Measurements from ENCODE around the gene TRIM42. TPM values are rescaled to one million over a fixed set of nuclear protein-coding genes. Genes with fewer than 3 reads are reported as not detected.

TRIM42 gene
- polyA plus RNA-seq, 1 donor (not counting 4 experiments of a cell fraction or from before 2014, with no cell fraction given) = not detected

DNA sequence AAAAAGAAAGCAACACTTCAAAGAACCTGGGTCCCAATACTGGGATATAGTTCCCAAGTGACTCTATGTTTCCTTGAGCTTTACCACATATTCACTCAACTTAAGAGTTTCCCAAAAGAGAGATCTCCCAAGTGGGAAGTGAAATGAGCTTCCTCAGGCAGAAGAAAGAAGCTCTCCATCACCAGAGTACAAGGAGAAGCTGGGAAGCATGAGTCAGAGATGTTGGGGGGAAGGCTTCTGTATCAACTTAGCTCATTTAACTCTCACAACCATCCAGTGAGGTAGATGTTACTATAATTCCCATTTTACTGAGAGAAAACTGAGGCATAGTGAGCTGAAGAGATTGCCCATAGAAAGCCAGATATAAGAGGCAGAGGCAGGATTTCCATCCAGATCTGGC, 47.0 kb upstream of the TRIM42 start:
- DNase-seq (ENCODE audit: low read depth, low spot score) = no peak
- Histone ChIP-seq H3K9me1 (ENCODE audit: control insufficient read depth, extremely low read depth, insufficient read depth, low read length) (no peaks in the 10 kb centered on the region), H3K9me3 (ENCODE audit: control insufficient read depth, low read depth, low read length) (no peaks in the 10 kb centered on the region), H3K27ac (ENCODE audit: control insufficient read depth, insufficient read depth, low read length) (no peak overlapping the region), H3K9ac (ENCODE audit: control insufficient read depth, extremely low read depth, insufficient read depth, low read length) (no peak overlapping the region), H3K4me1 (ENCODE audit: control insufficient read depth, extremely low read depth, insufficient read depth, low read length) (peaks cover 35% of the 10 kb centered on the region), H2AFZ (ENCODE audit: control insufficient read depth, low read length) (no peak overlapping the region), H3K27me3 (ENCODE audit: control insufficient read depth, extremely low read depth, insufficient read depth, low read length) (no peaks in the 10 kb centered on the region), H3K79me2 (ENCODE audit: control insufficient read depth, insufficient read depth, low read length) (no peaks in the 10 kb centered on the region), H3K4me2 (ENCODE audit: control insufficient read depth, extremely low read depth, insufficient read depth, low read depth, low read length) (no peak overlapping the region), H4K20me1 (ENCODE audit: control insufficient read depth, extremely low read depth, insufficient read depth, low read length) (no peaks in the 10 kb centered on the region), H3K4me3 (ENCODE audit: control insufficient read depth in 2 of 3, extremely low read depth in 1 of 3, insufficient read depth in 2 of 3, low read depth in 1 of 3, low read length in 3 of 3) (no peak overlapping the region), H3K36me3 (ENCODE audit: control insufficient read depth in 2 of 2, extremely low read depth in 1 of 2, insufficient read depth in 2 of 2, low read length in 2 of 2) (no peaks in the 10 kb centered on the region)
- TF ChIP-seq, protein P1, sequence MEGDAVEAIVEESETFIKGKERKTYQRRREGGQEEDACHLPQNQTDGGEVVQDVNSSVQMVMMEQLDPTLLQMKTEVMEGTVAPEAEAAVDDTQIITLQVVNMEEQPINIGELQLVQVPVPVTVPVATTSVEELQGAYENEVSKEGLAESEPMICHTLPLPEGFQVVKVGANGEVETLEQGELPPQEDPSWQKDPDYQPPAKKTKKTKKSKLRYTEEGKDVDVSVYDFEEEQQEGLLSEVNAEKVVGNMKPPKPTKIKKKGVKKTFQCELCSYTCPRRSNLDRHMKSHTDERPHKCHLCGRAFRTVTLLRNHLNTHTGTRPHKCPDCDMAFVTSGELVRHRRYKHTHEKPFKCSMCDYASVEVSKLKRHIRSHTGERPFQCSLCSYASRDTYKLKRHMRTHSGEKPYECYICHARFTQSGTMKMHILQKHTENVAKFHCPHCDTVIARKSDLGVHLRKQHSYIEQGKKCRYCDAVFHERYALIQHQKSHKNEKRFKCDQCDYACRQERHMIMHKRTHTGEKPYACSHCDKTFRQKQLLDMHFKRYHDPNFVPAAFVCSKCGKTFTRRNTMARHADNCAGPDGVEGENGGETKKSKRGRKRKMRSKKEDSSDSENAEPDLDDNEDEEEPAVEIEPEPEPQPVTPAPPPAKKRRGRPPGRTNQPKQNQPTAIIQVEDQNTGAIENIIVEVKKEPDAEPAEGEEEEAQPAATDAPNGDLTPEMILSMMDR (optimal IDR thresholded peaks at IDR 0.05 in 1 of 3, IDR thresholded peaks at IDR 0.05 in 1 of 3, conservative IDR thresholded peaks at IDR 0.05 in 1 of 3; ENCODE audit: extremely low read depth in 1 of 3, insufficient read depth in 2 of 3, low read length in 3 of 3) = no peak
- no peak for TF ChIP-seq EZH2 (IDR thresholded peaks at IDR 0.05; ENCODE audit: low read length)
- FAIRE-seq = peak; percentile 36
- dilution Hi-C loops (cut with MboI; ENCODE audit: extremely low pct_ligation_motif_present, low sequenced_read_pairs) = no loop called here

DNA sequence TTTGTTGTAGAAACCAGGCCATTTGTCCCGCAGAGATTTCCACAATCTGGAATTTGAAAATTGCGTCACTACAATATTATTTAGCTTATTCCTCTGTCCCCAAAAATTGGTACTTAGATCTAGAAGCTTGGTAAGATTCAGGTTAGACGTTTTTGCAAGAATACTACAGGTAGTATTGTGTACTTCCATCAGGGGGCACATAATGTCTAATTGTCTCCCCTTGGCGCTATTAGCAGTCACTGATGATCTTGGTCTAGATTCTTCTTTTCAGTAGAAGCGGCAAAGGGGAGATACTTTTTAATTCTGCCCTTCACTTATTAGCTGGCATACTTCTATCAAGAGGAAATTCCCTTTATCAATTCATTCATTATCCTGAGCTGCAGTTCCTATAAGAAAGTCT, 42.6 kb upstream of the TRIM42 start:
- no peak overlapping the region for H2AFZ ChIP-seq (ENCODE audit: control insufficient read depth, low read length)
- TF ChIP-seq, protein P1 (optimal IDR thresholded peaks at IDR 0.05 in 1 of 3, IDR thresholded peaks at IDR 0.05 in 1 of 3, conservative IDR thresholded peaks at IDR 0.05 in 1 of 3; ENCODE audit: extremely low read depth in 1 of 3, insufficient read depth in 2 of 3, low read length in 3 of 3) = no peak
- no peak for TF ChIP-seq EZH2 (IDR thresholded peaks at IDR 0.05; ENCODE audit: low read length)

More for the DNA sequence above, 42.6 kb upstream of the TRIM42 start:
- no peak overlapping the region for H3K4me2 ChIP-seq (ENCODE audit: control insufficient read depth, extremely low read depth, insufficient read depth, low read depth, low read length)
- dilution Hi-C loops (cut with MboI; ENCODE audit: extremely low pct_ligation_motif_present, low sequenced_read_pairs) = no loop called here
- no peak overlapping the region for H3K9ac ChIP-seq (ENCODE audit: control insufficient read depth, extremely low read depth, insufficient read depth, low read length)
- H3K27me3 ChIP-seq (ENCODE audit: control insufficient read depth, extremely low read depth, insufficient read depth, low read length) = no peaks in the 10 kb centered on the region
- peaks cover 9% of the 10 kb centered on the region for H3K4me1 ChIP-seq (ENCODE audit: control insufficient read depth, extremely low read depth, insufficient read depth, low read length)
- no peaks in the 10 kb centered on the region for H3K9me1 ChIP-seq (ENCODE audit: control insufficient read depth, extremely low read depth, insufficient read depth, low read length)
- H3K79me2 ChIP-seq (ENCODE audit: control insufficient read depth, insufficient read depth, low read length) = no peaks in the 10 kb centered on the region
- no peaks in the 10 kb centered on the region for H3K36me3 ChIP-seq (ENCODE audit: control insufficient read depth in 2 of 2, extremely low read depth in 1 of 2, insufficient read depth in 2 of 2, low read length in 2 of 2)
- no peaks in the 10 kb centered on the region for H3K9me3 ChIP-seq (ENCODE audit: control insufficient read depth, low read depth, low read length)
- no peak for DNase-seq (ENCODE audit: low read depth, low spot score)
- no peak for FAIRE-seq
- no peaks in the 10 kb centered on the region for H4K20me1 ChIP-seq (ENCODE audit: control insufficient read depth, extremely low read depth, insufficient read depth, low read length)
- H3K4me3 ChIP-seq (ENCODE audit: control insufficient read depth in 2 of 3, extremely low read depth in 1 of 3, insufficient read depth in 2 of 3, low read depth in 1 of 3, low read length in 3 of 3) = no peak overlapping the region
- H3K27ac ChIP-seq (ENCODE audit: control insufficient read depth, insufficient read depth, low read length) = no peak overlapping the region
